Prostate gland (tissue), 2 donors: ENCODE results near the gene WDR35.

ENCODE experiments used
- CTCF ChIP-seq, 4 experiments: fragments of 200-600 bp in 2 of 4; fragments of 450-650 bp in 2 of 4; sonication (generic) in 2 of 4; IDR thresholded peaks; 1 replicate in 3 of 4; 2 replicates in 1 of 4; pipeline ENCODE4 v1.5.1; 2016 to 2019; ENCODE audit warnings: antibody characterized with exemption in 4 of 4, mild to moderate bottlenecking in 2 of 4, moderate library complexity in 2 of 4
- POLR2AphosphoS5 ChIP-seq: sonication (generic); formaldehyde crosslinking; IDR thresholded peaks from one replicate; pipeline ENCODE4 v1.6.1; 2017; ENCODE audit warnings: antibody characterized with exemption

- no peak for TF ChIP-seq CTCF (IDR thresholded peaks at IDR 0.05)
- no peak for TF ChIP-seq POLR2AphosphoS5
Observed at GRCh38 chr2:20023688-20024087, 33.8 kb upstream of the WDR35 start.
